Lung (tissue), 12 donors: ENCODE measurements around the gene SLC6A13. TPM values are rescaled to one million over a fixed set of nuclear protein-coding genes. Genes with fewer than 3 reads are reported as not detected.

Experiments used
- ATAC-seq: fragments of 200-7000 bp; cut with Tn5 transposase; one replicate; pipeline ENCODE4 v1.9.1; 2020; ENCODE audit warnings: moderate number of reproducible peaks; ENCODE audit not compliant: insufficient read depth, low FRiP score
- DNase-seq, 3 donors: peaks; one replicate each; pipeline ENCODE4 v3.0.0-alpha.2; 2013 to 2017
- H3K27ac ChIP-seq, 2 donors: one replicate each; pipeline ENCODE4 v1.5.1; 2013; ENCODE audit warnings: mild to moderate bottlenecking in 2 of 2, moderate library complexity in 2 of 2, control low read depth in 1 of 2, inconsistent platforms in 1 of 2, low read depth in 1 of 2, low read length in 1 of 2
- H3K27me3 ChIP-seq, 3 donors: one replicate each; pipeline ENCODE4 v1.5.1; 2013; ENCODE audit warnings: low read length in 2 of 3; ENCODE audit not compliant: control insufficient read depth in 3 of 3, insufficient read depth in 3 of 3
- H3K36me3 ChIP-seq, 4 donors: one replicate each; pipeline ENCODE4 v1.5.1; 2013; ENCODE audit warnings: low read length in 4 of 4, mild to moderate bottlenecking in 1 of 4, moderate library complexity in 1 of 4; ENCODE audit not compliant: control insufficient read depth in 4 of 4, insufficient read depth in 4 of 4
- H3K4me1 ChIP-seq, 5 donors: one replicate each; pipeline ENCODE4 v1.5.1; 2013; ENCODE audit warnings: low read length in 5 of 5, mild to moderate bottlenecking in 2 of 5, moderate library complexity in 1 of 5; ENCODE audit not compliant: control insufficient read depth in 5 of 5, insufficient read depth in 5 of 5
- H3K4me3 ChIP-seq: one replicate; pipeline ENCODE4 v1.5.1; 2013; ENCODE audit warnings: mild to moderate bottlenecking, control low read depth, moderate library complexity
- H3K9ac ChIP-seq, 2 donors: one replicate each; pipeline ENCODE4 v1.5.1; 2013; ENCODE audit warnings: low read length in 2 of 2, control low read depth in 1 of 2; ENCODE audit not compliant: insufficient read depth in 1 of 2
- H3K9me3 ChIP-seq, 4 donors: one replicate each; pipeline ENCODE4 v1.5.1; 2013; ENCODE audit warnings: low read length in 3 of 4, mild to moderate bottlenecking in 1 of 4, moderate library complexity in 1 of 4; ENCODE audit not compliant: control insufficient read depth in 4 of 4, insufficient read depth in 3 of 4
- WGBS, 2 donors: extraction: QIAGEN DNeasy Blood & Tissue Kit; methylation state at CpG; one replicate each; pipeline ENCODE4 v1.1.7; 2013; 5-methylcytosine and 5-hydroxymethylcytosine counted together
- polyA plus RNA-seq, 2 donors: library from polyadenylated mRNA; stranded (reverse); fragments of 200-250 nt; gene quantifications; one replicate each; pipeline ENCODE4 v1.2.1, GENCODE V29; 2013
- total RNA-seq, 2 donors: library from RNA; depleted of rRNA in 1 of 2; stranded (reverse); fragments of >200 nt in 1 of 2; gene quantifications; one replicate each; pipeline ENCODE4 v1.2.1, GENCODE V29; 2014 to 2021
- TF ChIP-seq, protein P1 (sequence below): IDR thresholded peaks from 2 replicates; pipeline ENCODE4 v1.5.1; 2012; ENCODE audit warnings: mild to moderate bottlenecking; ENCODE audit errors: control extremely low read depth, extremely low read depth
- donor health status: control.
- donor health status: control.
- donor health status: Bipolar disorder and iron deficiency.
- donor health status: healthy.
- donor health status: DM: yes; HTN: yes; CAD: no.

The SLC6A13 gene
- total and polyA plus RNA-seq, 4 donors = 0.46 to 2.4 (median 1.0) TPM

DNA sequence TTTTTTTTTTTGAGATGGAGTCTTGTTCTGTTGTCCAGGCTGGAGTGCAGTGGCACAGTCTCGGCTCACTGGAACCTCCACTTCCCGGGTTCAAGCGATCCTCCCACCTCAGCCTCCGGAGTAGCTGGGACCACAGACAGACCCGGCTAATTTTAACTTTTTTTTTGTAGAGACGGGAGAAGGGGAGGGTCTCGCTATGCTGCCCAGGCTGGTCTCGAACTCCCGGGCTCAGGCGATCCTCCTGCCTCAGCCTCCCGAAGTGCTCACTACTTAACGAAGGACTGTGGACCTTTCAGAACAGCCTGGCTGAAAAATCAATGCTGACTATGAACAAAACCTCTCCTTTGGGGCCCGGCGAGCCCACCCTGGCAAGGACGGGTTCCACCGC is 59.6 kb downstream of the SLC6A13 start:
- DNase-seq (no peak), ATAC-seq (no peak)
- WGBS, 2 donors = 71 to 73% methylated on average over 15 to 16 of the region's 16 CpGs
- H3K9ac ChIP-seq = no peak overlapping the region
- H3K27me3 ChIP-seq = peaks cover 0 to 3% (median 2%) of the 10 kb centered on the region in 3 donors
- no peak overlapping the region for H3K27ac ChIP-seq
- no peaks in the 10 kb centered on the region for H3K36me3 ChIP-seq
- H3K4me1 ChIP-seq = peaks cover 0 to 8% (median 6%) of the 10 kb centered on the region in 5 donors
- TF ChIP-seq, protein P1, sequence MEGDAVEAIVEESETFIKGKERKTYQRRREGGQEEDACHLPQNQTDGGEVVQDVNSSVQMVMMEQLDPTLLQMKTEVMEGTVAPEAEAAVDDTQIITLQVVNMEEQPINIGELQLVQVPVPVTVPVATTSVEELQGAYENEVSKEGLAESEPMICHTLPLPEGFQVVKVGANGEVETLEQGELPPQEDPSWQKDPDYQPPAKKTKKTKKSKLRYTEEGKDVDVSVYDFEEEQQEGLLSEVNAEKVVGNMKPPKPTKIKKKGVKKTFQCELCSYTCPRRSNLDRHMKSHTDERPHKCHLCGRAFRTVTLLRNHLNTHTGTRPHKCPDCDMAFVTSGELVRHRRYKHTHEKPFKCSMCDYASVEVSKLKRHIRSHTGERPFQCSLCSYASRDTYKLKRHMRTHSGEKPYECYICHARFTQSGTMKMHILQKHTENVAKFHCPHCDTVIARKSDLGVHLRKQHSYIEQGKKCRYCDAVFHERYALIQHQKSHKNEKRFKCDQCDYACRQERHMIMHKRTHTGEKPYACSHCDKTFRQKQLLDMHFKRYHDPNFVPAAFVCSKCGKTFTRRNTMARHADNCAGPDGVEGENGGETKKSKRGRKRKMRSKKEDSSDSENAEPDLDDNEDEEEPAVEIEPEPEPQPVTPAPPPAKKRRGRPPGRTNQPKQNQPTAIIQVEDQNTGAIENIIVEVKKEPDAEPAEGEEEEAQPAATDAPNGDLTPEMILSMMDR = no peak
- no peak overlapping the region for H3K4me3 ChIP-seq
- peaks cover 0 to 3% (median 0%) of the 10 kb centered on the region in 4 donors for H3K9me3 ChIP-seq

DNA sequence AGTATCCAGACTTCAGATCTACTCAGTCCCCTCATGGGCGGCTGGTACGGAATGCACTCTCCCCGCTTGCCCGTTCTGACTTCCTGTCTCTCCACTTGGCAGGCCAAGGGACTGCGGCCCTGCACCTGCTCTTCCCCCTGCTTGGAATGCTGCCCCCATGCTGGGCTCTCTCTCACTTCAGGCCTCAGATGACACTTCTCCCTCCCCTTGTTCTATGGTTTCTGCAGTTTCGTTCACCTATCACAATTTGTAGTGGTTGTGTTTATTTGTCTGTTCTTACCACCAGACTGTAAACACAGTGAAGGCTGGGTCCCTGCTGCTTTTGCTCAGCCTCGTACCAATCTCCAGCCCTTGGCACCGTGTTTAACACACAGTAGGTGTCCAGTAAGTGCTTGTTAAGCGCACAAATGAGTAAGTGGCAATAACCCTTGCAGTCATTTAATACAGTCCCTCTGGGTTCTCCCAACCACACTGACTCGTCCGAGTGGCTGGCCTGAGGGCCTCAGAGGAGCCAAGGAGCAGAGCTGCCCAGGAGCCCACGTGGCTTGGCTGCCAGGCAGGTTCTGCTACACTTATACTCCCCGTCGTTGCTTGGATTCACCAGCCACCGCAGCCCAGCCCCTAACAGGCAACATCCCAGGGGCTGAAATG is 60.4 kb downstream of the SLC6A13 start:
- peaks cover 0 to 3% (median 2%) of the 10 kb centered on the region in 3 donors for H3K27me3 ChIP-seq
- DNase-seq = no peak

DNA sequence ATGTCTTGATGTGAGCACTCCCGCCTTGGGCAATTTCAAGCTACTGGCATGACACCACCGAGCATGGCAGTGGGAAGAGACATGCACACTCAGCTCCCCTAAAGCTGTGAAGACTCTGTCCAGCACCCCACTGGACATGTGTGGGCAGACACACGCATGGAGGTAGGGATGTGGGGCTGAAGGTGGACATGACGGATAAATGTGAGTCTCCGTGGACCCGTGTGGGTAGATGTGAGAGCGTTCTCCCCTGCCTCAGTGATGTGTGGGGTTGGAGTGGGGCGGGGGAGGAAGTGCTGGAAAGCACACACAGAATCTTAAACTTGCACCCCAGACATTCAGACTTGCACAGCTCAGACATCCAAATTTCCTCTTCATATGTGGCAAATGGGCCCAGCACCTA is 61.3 kb downstream of the SLC6A13 start:
- peaks cover 0 to 3% (median 0%) of the 10 kb centered on the region in 4 donors for H3K9me3 ChIP-seq
- H3K4me3 ChIP-seq = no peak overlapping the region
- peaks cover 0 to 3% (median 2%) of the 10 kb centered on the region in 3 donors for H3K27me3 ChIP-seq
- H3K27ac ChIP-seq = no peak overlapping the region
- peaks cover 0 to 8% (median 6%) of the 10 kb centered on the region in 5 donors for H3K4me1 ChIP-seq
- TF ChIP-seq, protein P1 = no peak
- no peak for DNase-seq
- H3K9ac ChIP-seq = no peak overlapping the region
- H3K36me3 ChIP-seq = no peaks in the 10 kb centered on the region
- no peak for ATAC-seq
- 82 to 84% methylated on average over 8 of the region's 8 CpGs for WGBS, 2 donors

More for the DNA sequence above, 60.4 kb downstream of the SLC6A13 start:
- H3K36me3 ChIP-seq = no peaks in the 10 kb centered on the region
- H3K9ac ChIP-seq = no peak overlapping the region
- peaks cover 0 to 3% (median 0%) of the 10 kb centered on the region in 4 donors for H3K9me3 ChIP-seq
- peak overlapping the region in 1 of 2 donors; percentile 17 for H3K27ac ChIP-seq
- H3K4me1 ChIP-seq = peaks cover 0 to 8% (median 6%) of the 10 kb centered on the region in 5 donors
- no peak overlapping the region for H3K4me3 ChIP-seq
- WGBS, 2 donors = 51 to 57% methylated on average over 15 of the region's 15 CpGs
- ATAC-seq = no peak
- TF ChIP-seq, protein P1 = no peak
